ENCODE data around the gene NTNG1.

- no peak for TF ChIP-seq CTCF (IDR thresholded peaks at IDR 0.05)
- no peak for TF ChIP-seq POLR2A (IDR thresholded peaks at IDR 0.05)
These were observed 217.9 kb downstream of the NTNG1 start for GRCh38 chr1:107358619-107359327.

Measured in esophagus squamous epithelium (tissue), 4 donors.